GM23338 (cell line): ENCODE measurements around the gene ME3. TPM values are rescaled to one million over a fixed set of nuclear protein-coding genes. Genes with fewer than 3 reads are reported as not detected.
"Not testable (repeated sequence)": the region's sequence is repeated elsewhere in the genome, so short reads cannot be mapped to it uniquely, and the experiment has no call there.

ENCODE experiments used
- ATAC-seq: fragments of 200-7000 bp; cut with Tn5 transposase; 3 replicates; pipeline ENCODE4 v1.9.1; 2020
- DNase-seq: peaks from one replicate; pipeline ENCODE4 v3.0.0-alpha.2; 2015; ENCODE audit warnings: low spot score
- H2AFZ ChIP-seq: fragments of 200-600 bp; sonication (generic); 2 replicates; pipeline ENCODE4 v1.8.0; 2016; ENCODE audit warnings: antibody characterized with exemption, mild to moderate bottlenecking, moderate library complexity
- H3F3A ChIP-seq: fragments of 200-600 bp; sonication (generic); replicated peaks from 2 replicates; pipeline ENCODE4 v1.8.0; 2017; ENCODE audit warnings: antibody characterized with exemption, mixed run types, low read depth
- H3K27ac ChIP-seq: fragments of 200-600 bp; sonication (generic); 2 replicates; pipeline ENCODE4 v1.6.1; 2016; ENCODE audit warnings: low read depth
- H3K27me3 ChIP-seq: fragments of 200-600 bp; sonication (generic); 2 replicates; pipeline ENCODE4 v1.8.0; 2016; ENCODE audit warnings: mild to moderate bottlenecking, mixed run types, moderate library complexity; ENCODE audit not compliant: insufficient read depth
- H3K36me3 ChIP-seq: fragments of 200-600 bp; sonication (generic); 2 replicates; pipeline ENCODE4 v1.8.0; 2016; ENCODE audit warnings: mild to moderate bottlenecking; ENCODE audit not compliant: insufficient read depth
- H3K4me1 ChIP-seq: fragments of 200-600 bp; sonication (generic); 2 replicates; pipeline ENCODE4 v1.8.0; 2016; ENCODE audit warnings: mild to moderate bottlenecking, moderate library complexity; ENCODE audit not compliant: insufficient read depth
- H3K4me2 ChIP-seq: fragments of 200-600 bp; sonication (generic); 2 replicates; pipeline ENCODE4 v1.7.1; 2017; ENCODE audit warnings: mixed run types
- H3K4me3 ChIP-seq: fragments of 200-600 bp; sonication (generic); 2 replicates; pipeline ENCODE4 v1.6.1; 2016; ENCODE audit warnings: mixed run types
- H3K79me2 ChIP-seq: fragments of 200-600 bp; sonication (generic); replicated peaks from 2 replicates; pipeline ENCODE4 v1.8.0; 2017; ENCODE audit warnings: mild to moderate bottlenecking; ENCODE audit not compliant: insufficient read depth
- H3K9me2 ChIP-seq: fragments of 200-600 bp; sonication (generic); 2 replicates; pipeline ENCODE4 v1.8.0; 2017; ENCODE audit not compliant: insufficient read depth
- H4K20me1 ChIP-seq: fragments of 200-600 bp; sonication (generic); replicated peaks from 2 replicates; pipeline ENCODE4 v1.8.0; 2017; ENCODE audit warnings: mild to moderate bottlenecking; ENCODE audit not compliant: insufficient read depth
- H3K27ac Mint-ChIP-seq: 2 replicates; pipeline ENCODE4 v1.8.0; 2020; ENCODE audit warnings: inconsistent platforms, mild to moderate bottlenecking, moderate library complexity, mixed read lengths
- H3K27me3 Mint-ChIP-seq: 3 replicates; pipeline ENCODE4 v1.8.0; 2022; ENCODE audit warnings: low read depth, mild to moderate bottlenecking, moderate library complexity, mixed read lengths, inconsistent platforms; ENCODE audit not compliant: insufficient read depth, poor library complexity
- H3K36me3 Mint-ChIP-seq: 3 replicates; pipeline ENCODE4 v1.8.0; 2021; ENCODE audit warnings: low read depth, mild to moderate bottlenecking, inconsistent platforms, moderate library complexity, mixed read lengths
- H3K4me1 Mint-ChIP-seq: 3 replicates; pipeline ENCODE4 v1.8.0; 2020; ENCODE audit warnings: mild to moderate bottlenecking, inconsistent platforms, mixed read lengths
- H3K4me3 Mint-ChIP-seq: 3 replicates; pipeline ENCODE4 v1.8.0; 2021; ENCODE audit warnings: moderate library complexity, mild to moderate bottlenecking, inconsistent platforms, mixed read lengths
- H3K9me3 Mint-ChIP-seq: 3 replicates; pipeline ENCODE4 v1.8.0; 2020; ENCODE audit warnings: moderate library complexity, mild to moderate bottlenecking, inconsistent platforms, mixed read lengths
- CREB1 ChIP-seq: fragments of 250-450 bp; sonication (Bioruptor Pico); IDR thresholded peaks from 2 replicates; pipeline ENCODE4 v1.5.0; 2020; ENCODE audit warnings: low read depth, mild to moderate bottlenecking, moderate library complexity
- EZH2 ChIP-seq: fragments of 200-600 bp; sonication (generic); IDR thresholded peaks from one replicate; pipeline ENCODE4 v1.8.0; 2017; ENCODE audit warnings: antibody characterized with exemption, mild to moderate bottlenecking, low read depth; ENCODE audit not compliant: unreplicated experiment
- JUNB ChIP-seq: IDR thresholded peaks from one replicate; pipeline ENCODE4 v1.6.1; 2016; ENCODE audit warnings: antibody characterized with exemption; ENCODE audit not compliant: unreplicated experiment
- POLR2AphosphoS5 ChIP-seq: IDR thresholded peaks from 2 replicates; pipeline ENCODE4 v1.6.1; 2016; ENCODE audit warnings: antibody characterized with exemption, low read depth
- STAT1 ChIP-seq: IDR thresholded peaks from one replicate; pipeline ENCODE4 v1.6.1; 2016; ENCODE audit warnings: antibody characterized with exemption; ENCODE audit not compliant: unreplicated experiment
- ZNF114 ChIP-seq: fragments of 250-450 bp; sonication (Bioruptor Pico); IDR thresholded peaks from 2 replicates; pipeline ENCODE4 v1.5.0; 2020; ENCODE audit warnings: mild to moderate bottlenecking, moderate library complexity
- ZNF331 ChIP-seq: fragments of 250-450 bp; sonication (Bioruptor Pico); IDR thresholded peaks from 2 replicates; pipeline ENCODE4 v1.5.0; 2020; ENCODE audit warnings: low read depth, mild to moderate bottlenecking, moderate library complexity
- polyA plus RNA-seq: library from polyadenylated mRNA; unstranded; fragments of >200 nt; fragmentation: Nextera tagmentation; extraction: Ambion mirVana; gene quantifications from 2 replicates; pipeline ENCODE4 v1.2.1, GENCODE V29; 2016
- total RNA-seq: library from RNA; depleted of rRNA; stranded (reverse); fragments of >200 nt; shearing (Covaris generic); gene quantifications from 2 replicates; pipeline ENCODE4 v1.2.3, GENCODE V29; 2014
- TF ChIP-seq, protein P1 (sequence below): IDR thresholded peaks from one replicate; pipeline ENCODE4 v1.6.1; 2018; ENCODE audit warnings: antibody characterized with exemption; ENCODE audit not compliant: unreplicated experiment
- TF ChIP-seq, protein P2 (sequence below): IDR thresholded peaks from 2 replicates; pipeline ENCODE4 v1.6.1; 2016; ENCODE audit warnings: antibody characterized with exemption
- TF ChIP-seq, protein P3 (sequence below): fragments of 250-450 bp; sonication (Bioruptor Pico); IDR thresholded peaks from 2 replicates; pipeline ENCODE4 v1.5.0; 2020; ENCODE audit warnings: mild to moderate bottlenecking, moderate library complexity

The ME3 gene
- total and polyA plus RNA-seq, 2 experiments from 2014 or later = 1.3 to 4.0 TPM

DNA sequence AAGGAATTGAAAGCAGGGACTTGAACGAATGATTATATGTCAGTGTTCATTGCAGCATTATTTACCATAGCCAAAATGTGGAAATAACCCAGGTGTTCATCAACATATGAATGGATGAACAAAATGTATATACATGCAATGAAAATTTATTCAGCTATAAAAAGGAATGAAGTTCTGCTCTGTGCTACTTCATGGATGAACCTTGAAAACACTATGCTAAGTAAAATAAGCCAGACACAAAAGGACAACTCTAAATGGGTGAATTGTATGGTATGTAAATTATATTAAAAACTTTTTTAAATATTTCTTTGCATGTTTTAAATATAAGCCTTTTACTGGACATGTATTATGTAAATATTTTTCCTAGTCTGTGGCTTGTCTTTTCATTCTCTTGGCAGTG, 107.0 kb downstream of the ME3 start (continued):
- TF ChIP-seq, protein P1, sequence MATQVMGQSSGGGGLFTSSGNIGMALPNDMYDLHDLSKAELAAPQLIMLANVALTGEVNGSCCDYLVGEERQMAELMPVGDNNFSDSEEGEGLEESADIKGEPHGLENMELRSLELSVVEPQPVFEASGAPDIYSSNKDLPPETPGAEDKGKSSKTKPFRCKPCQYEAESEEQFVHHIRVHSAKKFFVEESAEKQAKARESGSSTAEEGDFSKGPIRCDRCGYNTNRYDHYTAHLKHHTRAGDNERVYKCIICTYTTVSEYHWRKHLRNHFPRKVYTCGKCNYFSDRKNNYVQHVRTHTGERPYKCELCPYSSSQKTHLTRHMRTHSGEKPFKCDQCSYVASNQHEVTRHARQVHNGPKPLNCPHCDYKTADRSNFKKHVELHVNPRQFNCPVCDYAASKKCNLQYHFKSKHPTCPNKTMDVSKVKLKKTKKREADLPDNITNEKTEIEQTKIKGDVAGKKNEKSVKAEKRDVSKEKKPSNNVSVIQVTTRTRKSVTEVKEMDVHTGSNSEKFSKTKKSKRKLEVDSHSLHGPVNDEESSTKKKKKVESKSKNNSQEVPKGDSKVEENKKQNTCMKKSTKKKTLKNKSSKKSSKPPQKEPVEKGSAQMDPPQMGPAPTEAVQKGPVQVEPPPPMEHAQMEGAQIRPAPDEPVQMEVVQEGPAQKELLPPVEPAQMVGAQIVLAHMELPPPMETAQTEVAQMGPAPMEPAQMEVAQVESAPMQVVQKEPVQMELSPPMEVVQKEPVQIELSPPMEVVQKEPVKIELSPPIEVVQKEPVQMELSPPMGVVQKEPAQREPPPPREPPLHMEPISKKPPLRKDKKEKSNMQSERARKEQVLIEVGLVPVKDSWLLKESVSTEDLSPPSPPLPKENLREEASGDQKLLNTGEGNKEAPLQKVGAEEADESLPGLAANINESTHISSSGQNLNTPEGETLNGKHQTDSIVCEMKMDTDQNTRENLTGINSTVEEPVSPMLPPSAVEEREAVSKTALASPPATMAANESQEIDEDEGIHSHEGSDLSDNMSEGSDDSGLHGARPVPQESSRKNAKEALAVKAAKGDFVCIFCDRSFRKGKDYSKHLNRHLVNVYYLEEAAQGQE = no peak
- TF ChIP-seq ZNF331 (CRISPR knock-in tag) = no peak
- no peak for TF ChIP-seq EZH2

DNA sequence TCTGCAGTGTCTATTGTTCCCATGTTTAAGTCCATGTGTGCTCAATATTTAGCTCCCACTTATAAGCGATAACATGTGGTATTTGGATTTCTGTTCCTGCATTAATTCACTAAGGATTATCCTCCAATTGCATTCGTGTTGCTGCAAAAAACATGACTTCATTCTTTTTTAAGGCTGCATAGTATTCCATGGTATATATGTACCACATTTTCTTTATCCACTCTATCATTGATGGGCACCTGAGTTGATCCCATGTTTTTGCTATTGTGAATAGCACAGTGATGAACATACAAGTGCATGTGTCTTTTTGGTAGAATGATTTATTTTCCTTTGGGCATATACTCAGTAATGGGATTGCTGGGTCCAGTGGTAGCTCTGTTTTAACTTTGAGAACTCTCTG, 109.6 kb downstream of the ME3 start:
- not testable (repeated sequence) for H3K4me3 Mint-ChIP-seq, H2AFZ ChIP-seq, H3K9me2 ChIP-seq, H3K4me1 ChIP-seq, H3F3A ChIP-seq, H4K20me1 ChIP-seq, H3K27me3 ChIP-seq, H3K36me3 ChIP-seq, ATAC-seq, H3K27ac Mint-ChIP-seq, H3K4me3 ChIP-seq, H3K36me3 Mint-ChIP-seq, H3K27ac ChIP-seq, H3K9me3 Mint-ChIP-seq, H3K4me2 ChIP-seq, H3K79me2 ChIP-seq, H3K27me3 Mint-ChIP-seq, H3K4me1 Mint-ChIP-seq, DNase-seq

DNA sequence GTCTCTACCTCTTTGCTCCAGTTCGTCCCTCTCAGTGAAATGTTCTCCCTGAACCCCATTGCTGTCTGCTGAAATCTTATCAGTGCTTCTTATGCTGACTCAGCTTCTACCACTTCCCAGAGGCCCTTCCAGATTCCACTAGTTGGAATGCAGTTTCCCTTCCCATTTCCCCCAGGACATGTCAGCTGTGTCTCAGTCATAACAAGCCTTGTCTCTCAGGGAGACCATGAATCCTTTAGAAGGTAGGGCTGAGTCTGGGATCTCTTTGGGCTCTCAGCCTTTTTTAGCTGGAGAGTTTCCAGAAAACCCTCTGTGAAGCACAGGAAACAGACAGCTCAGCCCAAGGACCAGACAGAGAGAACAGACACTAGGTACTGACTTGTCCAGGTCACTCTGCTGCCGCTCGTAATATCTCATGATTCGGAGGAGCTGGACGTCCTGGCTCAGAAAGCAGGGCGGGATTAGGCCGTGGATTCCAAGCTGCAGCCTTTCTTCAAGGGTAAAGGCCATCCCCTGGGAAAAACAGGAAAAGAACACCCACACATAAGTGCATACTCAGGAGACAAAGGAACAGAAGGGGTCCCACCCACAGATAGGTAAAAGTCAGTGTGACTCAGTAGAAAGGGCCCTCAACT, 113.0 kb downstream of the ME3 start:
- no peak overlapping the region for H3K4me3 Mint-ChIP-seq
- Histone ChIP-seq H3K27ac (no peak overlapping the region), H2AFZ (no peak overlapping the region), H3K9me2 (0 out of 2 replicates have a peak, but pooled peaks cover 5% of the 10 kb centered on the region), H3K4me1 (no peaks in the 10 kb centered on the region), H3K79me2 (no peaks in the 10 kb centered on the region), H3K4me3 (no peak overlapping the region), H3K36me3 (no peaks in the 10 kb centered on the region), H3K4me2 (no peak overlapping the region), H4K20me1 (no peaks in the 10 kb centered on the region), H3F3A (no peaks in the 10 kb centered on the region), H3K27me3 (no peaks in the 10 kb centered on the region)
- ATAC-seq = no peak
- no peaks in the 10 kb centered on the region for H3K4me1 Mint-ChIP-seq
- DNase-seq = no peak
- H3K36me3 Mint-ChIP-seq = no peaks in the 10 kb centered on the region
- peak overlapping the region; percentile 72; the same call in 1 of the 2 replicates for H3K27ac Mint-ChIP-seq
- no peaks in the 10 kb centered on the region for H3K27me3 Mint-ChIP-seq
- H3K9me3 Mint-ChIP-seq = no peaks in the 10 kb centered on the region; the same call in 2 of the 3 replicates
- no peak for TF ChIP-seq POLR2AphosphoS5
- no peak for TF ChIP-seq JUNB
- no peak for TF ChIP-seq EZH2
- no peak for TF ChIP-seq CREB1 (CRISPR knock-in tag)
- TF ChIP-seq, protein P2, sequence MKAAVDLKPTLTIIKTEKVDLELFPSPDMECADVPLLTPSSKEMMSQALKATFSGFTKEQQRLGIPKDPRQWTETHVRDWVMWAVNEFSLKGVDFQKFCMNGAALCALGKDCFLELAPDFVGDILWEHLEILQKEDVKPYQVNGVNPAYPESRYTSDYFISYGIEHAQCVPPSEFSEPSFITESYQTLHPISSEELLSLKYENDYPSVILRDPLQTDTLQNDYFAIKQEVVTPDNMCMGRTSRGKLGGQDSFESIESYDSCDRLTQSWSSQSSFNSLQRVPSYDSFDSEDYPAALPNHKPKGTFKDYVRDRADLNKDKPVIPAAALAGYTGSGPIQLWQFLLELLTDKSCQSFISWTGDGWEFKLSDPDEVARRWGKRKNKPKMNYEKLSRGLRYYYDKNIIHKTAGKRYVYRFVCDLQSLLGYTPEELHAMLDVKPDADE = no peak
- TF ChIP-seq, protein P3, sequence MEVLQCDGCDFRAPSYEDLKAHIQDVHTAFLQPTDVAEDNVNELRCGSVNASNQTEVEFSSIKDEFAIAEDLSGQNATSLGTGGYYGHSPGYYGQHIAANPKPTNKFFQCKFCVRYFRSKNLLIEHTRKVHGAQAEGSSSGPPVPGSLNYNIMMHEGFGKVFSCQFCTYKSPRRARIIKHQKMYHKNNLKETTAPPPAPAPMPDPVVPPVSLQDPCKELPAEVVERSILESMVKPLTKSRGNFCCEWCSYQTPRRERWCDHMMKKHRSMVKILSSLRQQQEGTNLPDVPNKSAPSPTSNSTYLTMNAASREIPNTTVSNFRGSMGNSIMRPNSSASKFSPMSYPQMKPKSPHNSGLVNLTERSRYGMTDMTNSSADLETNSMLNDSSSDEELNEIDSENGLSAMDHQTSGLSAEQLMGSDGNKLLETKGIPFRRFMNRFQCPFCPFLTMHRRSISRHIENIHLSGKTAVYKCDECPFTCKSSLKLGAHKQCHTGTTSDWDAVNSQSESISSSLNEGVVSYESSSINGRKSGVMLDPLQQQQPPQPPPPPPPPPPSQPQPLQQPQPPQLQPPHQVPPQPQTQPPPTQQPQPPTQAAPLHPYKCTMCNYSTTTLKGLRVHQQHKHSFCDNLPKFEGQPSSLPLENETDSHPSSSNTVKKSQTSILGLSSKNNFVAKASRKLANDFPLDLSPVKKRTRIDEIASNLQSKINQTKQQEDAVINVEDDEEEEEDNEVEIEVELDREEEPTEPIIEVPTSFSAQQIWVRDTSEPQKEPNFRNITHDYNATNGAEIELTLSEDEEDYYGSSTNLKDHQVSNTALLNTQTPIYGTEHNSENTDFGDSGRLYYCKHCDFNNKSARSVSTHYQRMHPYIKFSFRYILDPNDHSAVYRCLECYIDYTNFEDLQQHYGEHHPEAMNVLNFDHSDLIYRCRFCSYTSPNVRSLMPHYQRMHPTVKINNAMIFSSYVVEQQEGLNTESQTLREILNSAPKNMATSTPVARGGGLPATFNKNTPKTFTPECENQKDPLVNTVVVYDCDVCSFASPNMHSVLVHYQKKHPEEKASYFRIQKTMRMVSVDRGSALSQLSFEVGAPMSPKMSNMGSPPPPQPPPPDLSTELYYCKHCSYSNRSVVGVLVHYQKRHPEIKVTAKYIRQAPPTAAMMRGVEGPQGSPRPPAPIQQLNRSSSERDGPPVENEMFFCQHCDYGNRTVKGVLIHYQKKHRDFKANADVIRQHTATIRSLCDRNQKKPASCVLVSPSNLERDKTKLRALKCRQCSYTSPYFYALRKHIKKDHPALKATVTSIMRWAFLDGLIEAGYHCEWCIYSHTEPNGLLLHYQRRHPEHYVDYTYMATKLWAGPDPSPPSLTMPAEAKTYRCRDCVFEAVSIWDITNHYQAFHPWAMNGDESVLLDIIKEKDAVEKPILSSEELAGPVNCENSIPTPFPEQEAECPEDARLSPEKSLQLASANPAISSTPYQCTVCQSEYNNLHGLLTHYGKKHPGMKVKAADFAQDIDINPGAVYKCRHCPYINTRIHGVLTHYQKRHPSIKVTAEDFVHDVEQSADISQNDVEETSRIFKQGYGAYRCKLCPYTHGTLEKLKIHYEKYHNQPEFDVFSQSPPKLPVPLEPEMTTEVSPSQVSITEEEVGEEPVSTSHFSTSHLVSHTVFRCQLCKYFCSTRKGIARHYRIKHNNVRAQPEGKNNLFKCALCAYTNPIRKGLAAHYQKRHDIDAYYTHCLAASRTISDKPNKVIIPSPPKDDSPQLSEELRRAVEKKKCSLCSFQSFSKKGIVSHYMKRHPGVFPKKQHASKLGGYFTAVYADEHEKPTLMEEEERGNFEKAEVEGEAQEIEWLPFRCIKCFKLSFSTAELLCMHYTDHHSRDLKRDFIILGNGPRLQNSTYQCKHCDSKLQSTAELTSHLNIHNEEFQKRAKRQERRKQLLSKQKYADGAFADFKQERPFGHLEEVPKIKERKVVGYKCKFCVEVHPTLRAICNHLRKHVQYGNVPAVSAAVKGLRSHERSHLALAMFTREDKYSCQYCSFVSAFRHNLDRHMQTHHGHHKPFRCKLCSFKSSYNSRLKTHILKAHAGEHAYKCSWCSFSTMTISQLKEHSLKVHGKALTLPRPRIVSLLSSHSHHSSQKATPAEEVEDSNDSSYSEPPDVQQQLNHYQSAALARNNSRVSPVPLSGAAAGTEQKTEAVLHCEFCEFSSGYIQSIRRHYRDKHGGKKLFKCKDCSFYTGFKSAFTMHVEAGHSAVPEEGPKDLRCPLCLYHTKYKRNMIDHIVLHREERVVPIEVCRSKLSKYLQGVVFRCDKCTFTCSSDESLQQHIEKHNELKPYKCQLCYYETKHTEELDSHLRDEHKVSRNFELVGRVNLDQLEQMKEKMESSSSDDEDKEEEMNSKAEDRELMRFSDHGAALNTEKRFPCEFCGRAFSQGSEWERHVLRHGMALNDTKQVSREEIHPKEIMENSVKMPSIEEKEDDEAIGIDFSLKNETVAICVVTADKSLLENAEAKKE (CRISPR knock-in tag) = no peak
- TF ChIP-seq ZNF114 (CRISPR knock-in tag) = no peak
- no peak for TF ChIP-seq STAT1
